Mesodermal cell (in vitro differentiated cells): ENCODE data around the gene RFX1.

Experiments
- H3K27ac ChIP-seq: 2 replicates; pipeline ENCODE4 v1.7.0; 2013; ENCODE audit warnings: mild to moderate bottlenecking, low read depth, low read length, moderate library complexity; ENCODE audit not compliant: severe bottlenecking
- H3K36me3 ChIP-seq: 2 replicates; pipeline ENCODE4 v1.7.1; 2013; ENCODE audit warnings: mild to moderate bottlenecking, low read length, moderate library complexity; ENCODE audit not compliant: control insufficient read depth, insufficient read depth
- H3K4me1 ChIP-seq: one replicate; pipeline ENCODE4 v1.7.1; 2013; ENCODE audit warnings: mild to moderate bottlenecking, low read length; ENCODE audit not compliant: insufficient read depth, control insufficient read depth, poor library complexity, severe bottlenecking
- H3K4me3 ChIP-seq: 2 replicates; pipeline ENCODE4 v1.7.0; 2013; ENCODE audit warnings: low read length, control low read depth, mild to moderate bottlenecking; ENCODE audit not compliant: insufficient read depth, poor library complexity, severe bottlenecking; ENCODE audit errors: extremely low read depth
- H3K9me3 ChIP-seq: 2 replicates; pipeline ENCODE4 v1.7.1; 2013; ENCODE audit warnings: mild to moderate bottlenecking, low read length, moderate library complexity; ENCODE audit not compliant: control insufficient read depth
- WGBS, 2 experiments: methylation state at CpG; one replicate each; pipeline ENCODE4 v1.1.5; 2013; ENCODE audit warnings: missing lambda C conversion rate in 2 of 2; ENCODE audit not compliant: insufficient coverage in 2 of 2; 5-methylcytosine and 5-hydroxymethylcytosine counted together

The RFX1 gene

GRCh38 chr19:13946414-13946813, 59.7 kb downstream of the RFX1 start:
- 98 to 100% methylated on average over 2 to 4 of the region's 4 CpGs for WGBS, 2 experiments

GRCh38 chr19:13942023-13942684, 64.0 kb downstream of the RFX1 start:
- H3K27ac ChIP-seq = no peak overlapping the region
- H3K9me3 ChIP-seq = peaks cover 4% of the 10 kb centered on the region
- no peak overlapping the region for H3K4me3 ChIP-seq
- H3K4me1 ChIP-seq = peaks cover 6% of the 10 kb centered on the region
- 94 to 100% methylated on average over 1 of the region's 1 CpG for WGBS, 2 experiments
- H3K36me3 ChIP-seq = no peaks in the 10 kb centered on the region

More at GRCh38 chr19:13946414-13946813, 59.7 kb downstream of the RFX1 start:
- peaks cover 4% of the 10 kb centered on the region for H3K9me3 ChIP-seq
- H3K36me3 ChIP-seq = no peaks in the 10 kb centered on the region
- H3K4me3 ChIP-seq = no peak overlapping the region
- no peak overlapping the region for H3K27ac ChIP-seq
- no peaks in the 10 kb centered on the region for H3K4me1 ChIP-seq

DNA sequence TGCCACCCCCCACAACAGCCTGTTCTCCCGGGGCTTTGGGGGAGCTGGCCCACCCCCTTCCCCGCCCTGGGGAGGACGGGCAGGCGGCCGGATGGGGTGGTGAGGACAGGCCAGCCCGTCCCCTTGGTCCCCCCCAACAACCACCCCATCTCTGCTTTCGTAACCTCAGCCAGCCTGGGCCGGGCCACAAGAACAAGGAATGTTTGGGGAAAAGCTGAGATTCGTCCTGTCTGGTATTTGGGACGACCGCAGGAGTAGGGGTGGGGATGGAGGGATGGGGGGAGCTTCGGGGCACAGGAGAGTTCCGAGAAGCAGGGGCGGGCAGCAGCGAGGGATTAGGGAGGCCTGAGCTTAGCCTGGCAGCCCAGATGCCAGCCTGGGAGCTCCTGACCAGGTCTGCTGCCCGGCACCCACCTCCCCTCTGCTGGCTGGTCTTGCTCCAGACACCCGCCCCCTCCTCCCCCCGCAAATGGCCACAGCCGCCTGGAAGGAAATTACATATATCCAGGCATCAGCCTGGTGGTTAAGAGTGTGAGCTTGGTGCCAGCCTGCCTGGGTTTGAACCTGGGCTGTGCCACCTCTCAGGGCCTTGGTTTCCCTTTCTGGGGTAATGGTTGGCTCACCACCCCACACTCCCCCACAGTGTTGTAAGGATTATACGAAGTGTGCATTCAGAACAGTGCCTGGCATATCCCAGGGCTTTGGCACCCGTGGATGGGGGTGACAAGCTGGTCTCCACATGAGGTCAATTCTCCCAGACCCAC, 67.6 kb downstream of the RFX1 start, which contains the start of gene PODNL1:
Gene PODNL1 (minus strand): TSS at position 117 of the 764 bp plus-strand sequence. CDS start 236 bp downstream, outside the sequence.
- WGBS, 2 experiments = 34 to 71% methylated on average over 6 to 9 of the region's 21 CpGs
- Histone ChIP-seq H3K9me3 (peaks cover 4% of the 10 kb centered on the region), H3K4me3 (no peak within 1 kb of the TSS)

GRCh38 chr19:13937479-13938300, 68.4 kb downstream of the RFX1 start:
- H3K27ac ChIP-seq = no peak overlapping the region
- 40 to 44% methylated on average over 13 to 22 of the region's 29 CpGs for WGBS, 2 experiments
- H3K4me1 ChIP-seq = peaks cover 13% of the 10 kb centered on the region
- H3K9me3 ChIP-seq = peaks cover 4% of the 10 kb centered on the region
- no peaks in the 10 kb centered on the region for H3K36me3 ChIP-seq
- no peak overlapping the region for H3K4me3 ChIP-seq

More for the DNA sequence above, 67.6 kb downstream of the RFX1 start, which contains the start of gene PODNL1:
- no peaks in the 10 kb centered on the region for H3K36me3 ChIP-seq
- no peak within 1 kb of the TSS for H3K27ac ChIP-seq
- H3K4me1 ChIP-seq = peaks cover 13% of the 10 kb centered on the region

GRCh38 chr19:13935765-13936510, 70.2 kb downstream of the RFX1 start:
- no peaks in the 10 kb centered on the region for H3K36me3 ChIP-seq
- no peaks in the 10 kb centered on the region for H3K9me3 ChIP-seq
- H3K27ac ChIP-seq = no peak overlapping the region
- WGBS, 2 experiments = 86 to 91% methylated on average over 6 to 7 of the region's 22 CpGs
- H3K4me3 ChIP-seq = no peak overlapping the region
- H3K4me1 ChIP-seq = peaks cover 13% of the 10 kb centered on the region

DNA sequence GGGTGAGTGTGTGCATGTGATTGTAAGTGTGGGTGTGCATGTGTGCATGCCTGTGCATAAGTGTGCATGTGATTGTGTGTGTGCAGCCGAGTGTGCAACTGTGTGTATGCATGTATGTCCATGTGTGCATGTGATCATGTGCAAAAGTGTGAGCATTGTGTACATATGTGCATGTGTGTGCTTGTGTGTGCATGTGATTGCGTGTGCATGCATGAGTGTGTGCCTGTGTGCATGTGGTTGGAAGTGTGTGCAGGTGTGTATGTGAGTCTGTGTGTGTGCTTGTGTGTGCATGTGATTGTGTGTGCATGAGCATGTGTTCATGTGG, 71.4 kb downstream of the RFX1 start:
- H3K27ac ChIP-seq = no peak overlapping the region
- H3K9me3 ChIP-seq = no peaks in the 10 kb centered on the region
- no peak overlapping the region for H3K4me3 ChIP-seq
- H3K4me1 ChIP-seq = peaks cover 13% of the 10 kb centered on the region
- WGBS, 2 experiments = 91 to 96% methylated on average over 2 of the region's 2 CpGs
- H3K36me3 ChIP-seq = peaks cover 2% of the 10 kb centered on the region

- H3K36me3 ChIP-seq = peaks cover 6% of the 10 kb centered on the region
- no peak overlapping the region for H3K27ac ChIP-seq
- H3K4me3 ChIP-seq = no peak overlapping the region
- peaks cover 11% of the 10 kb centered on the region for H3K4me1 ChIP-seq
- no peaks in the 10 kb centered on the region for H3K9me3 ChIP-seq
- WGBS, 2 experiments = 94 to 96% methylated on average over 25 to 42 of the region's 42 CpGs
These were observed 73.2 kb downstream of the RFX1 start for GRCh38 chr19:13932911-13933393.

GRCh38 chr19:13932149-13932637, 73.9 kb downstream of the RFX1 start:
- H3K27ac ChIP-seq = no peak overlapping the region
- H3K9me3 ChIP-seq = no peaks in the 10 kb centered on the region
- peaks cover 7% of the 10 kb centered on the region for H3K4me1 ChIP-seq
- peaks cover 9% of the 10 kb centered on the region for H3K36me3 ChIP-seq
- 84 to 94% methylated on average over 3 to 6 of the region's 6 CpGs for WGBS, 2 experiments
- H3K4me3 ChIP-seq = no peak overlapping the region

DNA sequence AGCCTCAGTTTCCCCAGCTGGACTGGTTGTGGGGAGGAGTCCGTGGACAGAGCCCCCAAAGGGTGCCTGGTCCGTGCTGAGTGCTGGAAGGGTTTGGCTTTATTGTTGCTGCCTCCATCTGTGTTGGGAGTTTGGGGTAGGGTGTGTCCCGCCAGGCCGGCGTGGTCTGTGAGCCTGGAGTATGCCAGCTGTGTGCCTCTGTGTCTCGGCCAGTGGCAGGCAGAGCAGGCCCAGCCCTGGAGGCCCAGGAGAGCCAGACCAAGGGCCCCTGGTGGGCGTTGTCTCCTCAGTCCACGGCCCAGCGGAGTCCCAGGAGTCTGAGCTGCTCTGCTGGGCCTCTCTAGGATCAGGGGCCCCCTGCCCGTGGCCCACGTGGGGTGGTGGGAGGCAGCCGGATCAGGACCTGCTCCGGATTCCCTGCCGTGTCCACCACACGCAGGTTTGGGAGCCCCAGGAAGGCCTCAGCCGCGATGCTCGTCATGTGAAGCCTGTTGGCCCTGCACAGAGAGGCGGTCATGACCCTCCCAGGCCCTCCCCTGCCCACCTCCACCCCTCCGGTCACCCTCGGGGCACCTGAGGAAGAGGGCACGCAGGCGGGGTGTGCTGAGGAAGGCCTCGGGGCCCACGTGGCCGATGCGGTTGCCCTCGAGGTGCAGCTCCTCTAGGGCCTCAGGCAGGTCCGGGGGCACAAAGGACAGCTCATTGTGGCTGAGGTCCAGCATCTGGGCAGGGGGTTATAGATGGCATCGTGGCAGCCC, 74.5 kb downstream of the RFX1 start:
- Histone ChIP-seq H3K9me3 (no peaks in the 10 kb centered on the region), H3K36me3 (peaks cover 14% of the 10 kb centered on the region), H3K4me3 (no peak overlapping the region), H3K27ac (no peak overlapping the region), H3K4me1 (peaks cover 7% of the 10 kb centered on the region)
- WGBS, 2 experiments = 93 to 95% methylated on average over 24 to 30 of the region's 30 CpGs
